Astrocyte (in vitro differentiated cells and primary cell): ENCODE results near the gene PLEKHM2.

Experiments
- EZH2 ChIP-seq: IDR thresholded peaks from 2 replicates; pipeline ENCODE4 v1.6.1; 2012; ENCODE audit warnings: mild to moderate bottlenecking, low read length, inconsistent platforms; ENCODE audit not compliant: insufficient read depth
- TF ChIP-seq, protein P1 (sequence below): IDR thresholded peaks from 2 replicates; pipeline ENCODE4 v1.5.1; 2011; ENCODE audit warnings: low read depth, mild to moderate bottlenecking, inconsistent platforms, low read length, moderate library complexity; ENCODE audit not compliant: insufficient read depth

DNA sequence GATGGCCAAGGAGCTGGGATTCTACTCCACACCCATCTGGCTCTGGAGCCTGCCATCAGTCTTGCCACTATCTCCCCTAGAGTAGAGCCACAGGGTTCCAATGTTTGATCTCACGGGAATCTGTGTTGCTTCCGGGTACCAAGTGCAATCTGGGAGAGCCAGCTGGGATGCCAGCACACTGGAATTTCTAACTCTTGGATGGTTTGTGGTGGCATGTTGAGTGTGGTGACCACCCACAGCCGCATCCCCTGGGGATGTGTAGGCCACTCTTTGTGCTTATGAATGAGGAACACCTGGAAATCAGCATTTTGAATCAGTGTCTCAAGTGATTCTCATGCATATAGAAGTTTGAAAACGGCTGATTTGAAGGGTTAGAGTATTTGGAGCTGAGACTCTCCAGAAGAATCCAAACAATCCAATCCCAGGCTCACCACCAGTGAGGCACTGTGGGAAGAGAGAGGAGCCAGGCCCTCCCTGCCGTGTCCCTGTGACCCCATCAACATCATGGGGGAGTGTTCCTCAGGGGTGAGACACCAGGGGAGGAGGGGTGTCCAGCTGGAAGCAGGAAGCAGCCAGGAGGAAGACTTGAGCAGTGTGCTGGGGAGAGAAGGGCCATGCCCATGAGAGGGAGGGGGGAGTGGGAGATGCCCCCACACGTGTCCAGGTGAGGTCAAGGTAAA is 87.9 kb downstream of the PLEKHM2 start:
- TF ChIP-seq, protein P1, sequence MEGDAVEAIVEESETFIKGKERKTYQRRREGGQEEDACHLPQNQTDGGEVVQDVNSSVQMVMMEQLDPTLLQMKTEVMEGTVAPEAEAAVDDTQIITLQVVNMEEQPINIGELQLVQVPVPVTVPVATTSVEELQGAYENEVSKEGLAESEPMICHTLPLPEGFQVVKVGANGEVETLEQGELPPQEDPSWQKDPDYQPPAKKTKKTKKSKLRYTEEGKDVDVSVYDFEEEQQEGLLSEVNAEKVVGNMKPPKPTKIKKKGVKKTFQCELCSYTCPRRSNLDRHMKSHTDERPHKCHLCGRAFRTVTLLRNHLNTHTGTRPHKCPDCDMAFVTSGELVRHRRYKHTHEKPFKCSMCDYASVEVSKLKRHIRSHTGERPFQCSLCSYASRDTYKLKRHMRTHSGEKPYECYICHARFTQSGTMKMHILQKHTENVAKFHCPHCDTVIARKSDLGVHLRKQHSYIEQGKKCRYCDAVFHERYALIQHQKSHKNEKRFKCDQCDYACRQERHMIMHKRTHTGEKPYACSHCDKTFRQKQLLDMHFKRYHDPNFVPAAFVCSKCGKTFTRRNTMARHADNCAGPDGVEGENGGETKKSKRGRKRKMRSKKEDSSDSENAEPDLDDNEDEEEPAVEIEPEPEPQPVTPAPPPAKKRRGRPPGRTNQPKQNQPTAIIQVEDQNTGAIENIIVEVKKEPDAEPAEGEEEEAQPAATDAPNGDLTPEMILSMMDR, result no peak
- TF ChIP-seq EZH2, result no peak
